Measurements from ENCODE around the gene FNDC7. TPM values are rescaled to one million over a fixed set of nuclear protein-coding genes. Genes with fewer than 3 reads are reported as not detected.
A peak's percentile ranks its signal among the peaks of the same experiment; 100 is the strongest.

FNDC7 gene
- total RNA-seq, 1 donor: not detected

GRCh38 chr1:108749081-108749480 is 36.4 kb downstream of the FNDC7 start:
- no peaks in the 10 kb centered on the region for H3K27me3 ChIP-seq (ENCODE audit: insufficient read depth, low read length)
- H3K36me3 ChIP-seq (ENCODE audit: insufficient read depth, low read length): peaks cover 20% of the 10 kb centered on the region
- H3K4me1 ChIP-seq (ENCODE audit: insufficient read depth, low read length): peaks cover 3% of the 10 kb centered on the region
- no peak overlapping the region for H2AFZ ChIP-seq (ENCODE audit: low read length)
- no peak overlapping the region for H3K4me2 ChIP-seq (ENCODE audit: insufficient read depth, low read length)
- peaks cover 21% of the 10 kb centered on the region for H4K20me1 ChIP-seq (ENCODE audit: insufficient read depth, low read length)
- DNase-seq (ENCODE audit: insufficient read length, low spot score, missing footprints): no peak
- H3K79me2 ChIP-seq (ENCODE audit: insufficient read depth, low read length): peaks cover 45% of the 10 kb centered on the region
- no peak overlapping the region for H3K4me3 ChIP-seq (ENCODE audit: insufficient read depth, low read length)
- TF ChIP-seq, protein P1, sequence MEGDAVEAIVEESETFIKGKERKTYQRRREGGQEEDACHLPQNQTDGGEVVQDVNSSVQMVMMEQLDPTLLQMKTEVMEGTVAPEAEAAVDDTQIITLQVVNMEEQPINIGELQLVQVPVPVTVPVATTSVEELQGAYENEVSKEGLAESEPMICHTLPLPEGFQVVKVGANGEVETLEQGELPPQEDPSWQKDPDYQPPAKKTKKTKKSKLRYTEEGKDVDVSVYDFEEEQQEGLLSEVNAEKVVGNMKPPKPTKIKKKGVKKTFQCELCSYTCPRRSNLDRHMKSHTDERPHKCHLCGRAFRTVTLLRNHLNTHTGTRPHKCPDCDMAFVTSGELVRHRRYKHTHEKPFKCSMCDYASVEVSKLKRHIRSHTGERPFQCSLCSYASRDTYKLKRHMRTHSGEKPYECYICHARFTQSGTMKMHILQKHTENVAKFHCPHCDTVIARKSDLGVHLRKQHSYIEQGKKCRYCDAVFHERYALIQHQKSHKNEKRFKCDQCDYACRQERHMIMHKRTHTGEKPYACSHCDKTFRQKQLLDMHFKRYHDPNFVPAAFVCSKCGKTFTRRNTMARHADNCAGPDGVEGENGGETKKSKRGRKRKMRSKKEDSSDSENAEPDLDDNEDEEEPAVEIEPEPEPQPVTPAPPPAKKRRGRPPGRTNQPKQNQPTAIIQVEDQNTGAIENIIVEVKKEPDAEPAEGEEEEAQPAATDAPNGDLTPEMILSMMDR (IDR thresholded peaks at IDR 0.05; ENCODE audit: extremely low read depth, low read depth, low read length): no peak
- no peak overlapping the region for H3K27ac ChIP-seq (ENCODE audit: low read depth, low read length)
- H3K9me3 ChIP-seq (ENCODE audit: low read depth, low read length): no peaks in the 10 kb centered on the region

GRCh38 chr1:108750476-108751181 is 37.9 kb downstream of the FNDC7 start:
- H3K9me3 ChIP-seq (ENCODE audit: low read depth, low read length): no peaks in the 10 kb centered on the region
- peaks cover 50% of the 10 kb centered on the region for H3K79me2 ChIP-seq (ENCODE audit: insufficient read depth, low read length)
- peaks cover 3% of the 10 kb centered on the region for H3K4me1 ChIP-seq (ENCODE audit: insufficient read depth, low read length)
- peak overlapping the region; percentile 24 for H3K27ac ChIP-seq (ENCODE audit: low read depth, low read length)
- TF ChIP-seq, protein P1 (IDR thresholded peaks at IDR 0.05; ENCODE audit: extremely low read depth, low read depth, low read length): no peak
- peaks cover 21% of the 10 kb centered on the region for H3K36me3 ChIP-seq (ENCODE audit: insufficient read depth, low read length)
- DNase-seq (ENCODE audit: insufficient read length, low spot score, missing footprints): no peak
- H4K20me1 ChIP-seq (ENCODE audit: insufficient read depth, low read length): peaks cover 21% of the 10 kb centered on the region
- H3K4me2 ChIP-seq (ENCODE audit: insufficient read depth, low read length): no peak overlapping the region
- no peaks in the 10 kb centered on the region for H3K27me3 ChIP-seq (ENCODE audit: insufficient read depth, low read length)
- no peak overlapping the region for H2AFZ ChIP-seq (ENCODE audit: low read length)
- H3K4me3 ChIP-seq (ENCODE audit: insufficient read depth, low read length): no peak overlapping the region

DNA sequence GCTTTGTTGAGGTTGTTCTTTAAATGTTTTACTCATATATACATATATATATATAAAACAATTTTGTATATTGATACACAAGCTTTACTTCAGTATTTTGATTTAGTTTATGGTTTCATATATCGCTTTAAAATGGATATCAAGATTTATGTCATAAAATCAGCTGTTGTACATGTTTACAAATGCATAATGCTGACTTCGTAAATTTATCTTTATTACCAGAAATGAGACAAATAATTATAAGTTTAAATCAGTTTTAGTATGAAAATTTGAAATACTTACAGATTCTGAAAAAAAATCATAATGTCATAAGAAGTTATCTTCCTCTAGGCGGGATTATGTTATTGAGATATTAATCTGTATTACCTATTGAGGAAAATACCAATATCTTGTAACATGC is 40.7 kb downstream of the FNDC7 start:
- Histone ChIP-seq H3K36me3 (ENCODE audit: insufficient read depth, low read length) (peaks cover 44% of the 10 kb centered on the region), H3K79me2 (ENCODE audit: insufficient read depth, low read length) (peaks cover 39% of the 10 kb centered on the region), H3K4me3 (ENCODE audit: insufficient read depth, low read length) (no peak overlapping the region), H3K4me1 (ENCODE audit: insufficient read depth, low read length) (peaks cover 3% of the 10 kb centered on the region), H3K9me3 (ENCODE audit: low read depth, low read length) (no peaks in the 10 kb centered on the region), H3K4me2 (ENCODE audit: insufficient read depth, low read length) (no peak overlapping the region), H4K20me1 (ENCODE audit: insufficient read depth, low read length) (peaks cover 14% of the 10 kb centered on the region), H2AFZ (ENCODE audit: low read length) (no peak overlapping the region), H3K27me3 (ENCODE audit: insufficient read depth, low read length) (no peaks in the 10 kb centered on the region), H3K27ac (ENCODE audit: low read depth, low read length) (no peak overlapping the region)
- TF ChIP-seq, protein P1 (IDR thresholded peaks at IDR 0.05; ENCODE audit: extremely low read depth, low read depth, low read length): no peak
- DNase-seq (ENCODE audit: insufficient read length, low spot score, missing footprints): no peak

DNA sequence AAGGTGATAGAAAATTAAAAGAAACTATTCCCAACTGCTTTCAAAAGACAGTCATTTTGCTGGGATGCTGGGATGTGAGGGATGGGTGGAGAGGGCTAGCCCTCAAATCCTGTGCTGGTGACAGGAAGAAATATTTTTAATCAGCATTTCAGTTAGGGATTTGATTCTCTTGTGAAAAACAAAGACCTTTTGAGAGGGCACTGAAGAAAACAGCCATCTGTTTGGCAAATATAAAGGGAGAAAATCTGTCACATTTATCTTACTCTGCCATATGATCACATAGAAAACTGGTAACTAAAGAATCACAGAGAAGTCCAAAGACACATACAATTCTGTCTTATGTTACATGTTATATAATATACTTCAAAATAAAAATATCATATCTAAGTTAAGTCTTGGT is 46.1 kb downstream of the FNDC7 start:
- no peak overlapping the region for H2AFZ ChIP-seq (ENCODE audit: low read length)
- DNase-seq (ENCODE audit: insufficient read length, low spot score, missing footprints): no peak
- no peaks in the 10 kb centered on the region for H4K20me1 ChIP-seq (ENCODE audit: insufficient read depth, low read length)
- H3K27me3 ChIP-seq (ENCODE audit: insufficient read depth, low read length): no peaks in the 10 kb centered on the region
- no peak overlapping the region for H3K4me3 ChIP-seq (ENCODE audit: insufficient read depth, low read length)
- no peak overlapping the region for H3K4me2 ChIP-seq (ENCODE audit: insufficient read depth, low read length)
- TF ChIP-seq, protein P1 (IDR thresholded peaks at IDR 0.05; ENCODE audit: extremely low read depth, low read depth, low read length): no peak
- H3K79me2 ChIP-seq (ENCODE audit: insufficient read depth, low read length): peaks cover 12% of the 10 kb centered on the region
- H3K4me1 ChIP-seq (ENCODE audit: insufficient read depth, low read length): no peaks in the 10 kb centered on the region
- H3K36me3 ChIP-seq (ENCODE audit: insufficient read depth, low read length): peaks cover 56% of the 10 kb centered on the region
- H3K9me3 ChIP-seq (ENCODE audit: low read depth, low read length): no peaks in the 10 kb centered on the region
- no peak overlapping the region for H3K27ac ChIP-seq (ENCODE audit: low read depth, low read length)

All from osteoblast (primary cell).